B cell (primary cell): ENCODE measurements around the gene MYO1C. TPM values are rescaled to one million over a fixed set of nuclear protein-coding genes. Genes with fewer than 3 reads are reported as not detected.

Experiments
- ATAC-seq: fragments of 200-7000 bp; cut with Tn5 transposase; one replicate; pipeline ENCODE4 v1.10.0; 2021; ENCODE audit warnings: low read depth, mild to moderate bottlenecking, moderate number of reproducible peaks, moderate library complexity
- CTCF ChIA-PET: fragments of 350-600 bp; sonication (Branson Sonifier 250); formaldehyde crosslinking; loops from one replicate; lab custom pipeline; 2021; ENCODE audit warnings: antibody characterized with exemption, inconsistent platforms; lab: Charles Lee
- POLR2A ChIA-PET: fragments of 350-600 bp; sonication (Branson Sonifier 250); formaldehyde crosslinking; loops from one replicate; lab custom pipeline; 2021; ENCODE audit warnings: antibody characterized with exemption; lab: Charles Lee
- DNase-seq: peaks from one replicate; pipeline ENCODE4 v3.0.0; 2013
- H2AFZ ChIP-seq: 2 replicates; pipeline ENCODE4 v1.6.1; 2012; ENCODE audit warnings: mild to moderate bottlenecking, low read depth, low read length; ENCODE audit not compliant: insufficient read depth, poor library complexity, severe bottlenecking
- H3K27ac ChIP-seq, 2 donors: 1 replicate in 1 of 2; 2 replicates in 1 of 2; pipeline ENCODE4 v1.5.1; 2012 to 2013; ENCODE audit warnings: low read length in 2 of 2, mild to moderate bottlenecking in 2 of 2, moderate library complexity in 1 of 2
- H3K27me3 ChIP-seq, 4 experiments: fragments of 200-600 bp in 1 of 4; sonication (generic) in 1 of 4; replicated peaks in 1 of 4; 1 replicate in 2 of 4; 2 replicates in 2 of 4; pipeline versions ENCODE4 v1.6.1 to v1.7.0; 2013 to 2016; ENCODE audit warnings: low read length in 3 of 4, mild to moderate bottlenecking in 2 of 4, mixed read lengths in 1 of 4, moderate library complexity in 1 of 4; ENCODE audit not compliant: insufficient read depth in 4 of 4, control insufficient read depth in 3 of 4; ENCODE audit errors: control extremely low read depth in 1 of 4
- H3K36me3 ChIP-seq, 2 experiments: replicated peaks in 1 of 2; 1 replicate in 1 of 2; 2 replicates in 1 of 2; pipeline versions ENCODE4 v1.6.1 to v1.7.1; 2013; ENCODE audit warnings: low read length in 1 of 2; ENCODE audit not compliant: insufficient read depth in 2 of 2, control insufficient read depth in 1 of 2; ENCODE audit errors: control extremely low read depth in 1 of 2, extremely low read depth in 1 of 2
- H3K4me1 ChIP-seq, 2 donors: fragments of 200-600 bp in 1 of 2; sonication (generic) in 1 of 2; 1 replicate in 1 of 2; 2 replicates in 1 of 2; pipeline versions ENCODE4 v1.5.1 to v1.6.1; 2013 to 2017; ENCODE audit warnings: low read length in 2 of 2; ENCODE audit not compliant: control insufficient read depth in 2 of 2, insufficient read depth in 2 of 2
- H3K4me2 ChIP-seq: replicated peaks from 2 replicates; pipeline ENCODE3; 2012; ENCODE audit warnings: mild to moderate bottlenecking, low read depth, low read length; ENCODE audit not compliant: poor library complexity, severe bottlenecking
- H3K4me3 ChIP-seq, 5 experiments: fragments of 200-600 bp in 1 of 5; sonication (generic) in 1 of 5; 1 replicate in 3 of 5; 2 replicates in 2 of 5; pipeline versions ENCODE4 v1.5.1 to v1.7.0; 2011 to 2016; ENCODE audit warnings: low read length in 4 of 5, mild to moderate bottlenecking in 4 of 5, low read depth in 2 of 5, control low read depth in 1 of 5, moderate library complexity in 1 of 5; ENCODE audit not compliant: insufficient read depth in 1 of 5; ENCODE audit errors: control extremely low read depth in 1 of 5, extremely low read depth in 1 of 5
- H3K79me2 ChIP-seq: fragments of 200-600 bp; sonication (generic); one replicate; pipeline ENCODE4 v1.6.0; 2016; ENCODE audit warnings: low read length; ENCODE audit not compliant: control insufficient read depth, insufficient read depth
- H3K9ac ChIP-seq: fragments of 200-600 bp; sonication (generic); 2 replicates; pipeline ENCODE4 v1.6.1; 2017; ENCODE audit warnings: mild to moderate bottlenecking, low read length, moderate library complexity
- H3K9me3 ChIP-seq, 3 donors: one replicate each; pipeline versions ENCODE4 v1.6.1 to v1.7.1; 2013; ENCODE audit warnings: low read length in 2 of 3; ENCODE audit not compliant: control insufficient read depth in 2 of 3, insufficient read depth in 1 of 3; ENCODE audit errors: control extremely low read depth in 1 of 3
- H4K20me1 ChIP-seq: 2 replicates; pipeline ENCODE4 v1.6.0; 2012; ENCODE audit warnings: mild to moderate bottlenecking, low read length; ENCODE audit not compliant: insufficient read depth, control insufficient read depth, poor library complexity, severe bottlenecking
- H3K27ac Mint-ChIP-seq: one replicate; pipeline ENCODE4 v1.8.0; 2021; ENCODE audit warnings: mixed read lengths
- H3K27me3 Mint-ChIP-seq: one replicate; pipeline ENCODE4 v1.8.0; 2021; ENCODE audit warnings: mixed read lengths
- H3K4me1 Mint-ChIP-seq: one replicate; pipeline ENCODE4 v1.8.0; 2021; ENCODE audit warnings: mixed read lengths
- H3K4me3 Mint-ChIP-seq: one replicate; pipeline ENCODE4 v1.8.0; 2021; ENCODE audit warnings: mixed read lengths
- H3K9me3 Mint-ChIP-seq: one replicate; pipeline ENCODE4 v1.8.0; 2022; ENCODE audit warnings: mixed read lengths; ENCODE audit not compliant: insufficient read depth
- CTCF ChIP-seq: fragments of 200-600 bp; IDR thresholded peaks from one replicate; pipeline ENCODE4 v1.8.0; 2022; ENCODE audit warnings: antibody characterized with exemption, mild to moderate bottlenecking
- EZH2 ChIP-seq: IDR thresholded peaks from 2 replicates; pipeline ENCODE4 v1.6.1; 2012; ENCODE audit warnings: borderline replicate concordance, low read depth, mild to moderate bottlenecking, moderate library complexity, low read length; ENCODE audit not compliant: insufficient read depth, poor library complexity, severe bottlenecking
- WGBS: methylation state at CpG from one replicate; pipeline ENCODE4 v1.1.5; 2013; ENCODE audit warnings: missing lambda C conversion rate; ENCODE audit not compliant: insufficient coverage; 5-methylcytosine and 5-hydroxymethylcytosine counted together
- intact Hi-C: fragments of 100-400 bp; cut with micrococcal nuclease; formaldehyde crosslinking; loops from one replicate; pipeline ENCODE4 v1.10.0; 2022
- polyA plus RNA-seq: library from polyadenylated mRNA; depleted of rRNA; stranded (reverse); fragments of >200 nt; gene quantifications from 2 replicates; pipeline ENCODE4 v1.2.3, GENCODE V29; 2012
- total RNA-seq, 2 donors: library from RNA; stranded (reverse); fragments of 120-200 nt in 1 of 2; gene quantifications; 1 replicate in 1 of 2; 2 replicates in 1 of 2; pipeline versions ENCODE4 v1.2.3 to v1.2.4, GENCODE V29; 2013 to 2022

The MYO1C gene
- total and polyA plus RNA-seq, 2 donors (not counting 1 experiment from before 2014, with no cell fraction given): 54.7 to 81.7 TPM

- ChIA-PET CTCF (interaction anchor here (1.0 kb wide), 1 partner anchor 113 kb away, joined by 3 read pairs; no protein-coding TSS in a partner anchor), POLR2A (no interaction called here)
- no peak overlapping the region for H3K9ac ChIP-seq
- no peaks in the 10 kb centered on the region for H3K9me3 ChIP-seq
- H2AFZ ChIP-seq: no peak overlapping the region
- peaks cover 0 to 58% of the 10 kb centered on the region in 2 experiments for H3K36me3 ChIP-seq
- H3K27me3 Mint-ChIP-seq: no peaks in the 10 kb centered on the region
- WGBS: 95% methylated on average over 26 of the region's 26 CpGs
- H3K4me1 Mint-ChIP-seq: peaks cover 29% of the 10 kb centered on the region
- H3K79me2 ChIP-seq: peaks cover 7% of the 10 kb centered on the region
- DNase-seq: no peak
- no peaks in the 10 kb centered on the region for H3K9me3 Mint-ChIP-seq
- intact Hi-C loops: no loop called here
- H4K20me1 ChIP-seq: peaks cover 39% of the 10 kb centered on the region
- H3K27ac Mint-ChIP-seq: no peak overlapping the region
- no peak overlapping the region for H3K4me3 Mint-ChIP-seq
- ATAC-seq: no peak
- TF ChIP-seq EZH2 (no peak), CTCF (no peak)
- no peaks in the 10 kb centered on the region for H3K27me3 ChIP-seq
- H3K4me3 ChIP-seq: no peak overlapping the region
- H3K27ac ChIP-seq: no peak overlapping the region
- peaks cover 28 to 42% of the 10 kb centered on the region in 2 donors for H3K4me1 ChIP-seq
- no peak overlapping the region for H3K4me2 ChIP-seq
These were observed 14.1 kb downstream of the MYO1C start for GRCh38 chr17:1478418-1478817.

GRCh38 chr17:1475321-1475854 lies 17.1 kb downstream of the MYO1C start:
- Histone ChIP-seq H3K36me3 (peaks cover 0 to 46% of the 10 kb centered on the region in 2 experiments), H4K20me1 (peaks cover 50% of the 10 kb centered on the region), H3K4me2 (peak overlapping the region; percentile 78), H3K4me3 (no peak overlapping the region), H3K79me2 (peaks cover 17% of the 10 kb centered on the region), H3K27me3 (no peaks in the 10 kb centered on the region), H3K9me3 (no peaks in the 10 kb centered on the region), H2AFZ (no peak overlapping the region), H3K4me1 (peaks cover 36 to 63% of the 10 kb centered on the region in 2 donors), H3K27ac (peak overlapping the region in 1 of 2 donors; percentile 81), H3K9ac (no peak overlapping the region)
- Mint-ChIP-seq H3K4me1 (peaks cover 42% of the 10 kb centered on the region), H3K27me3 (no peaks in the 10 kb centered on the region), H3K9me3 (no peaks in the 10 kb centered on the region), H3K4me3 (peak overlapping the region; percentile 82), H3K27ac (peak overlapping the region; percentile 81)
- intact Hi-C loops: loop anchor here (2.0 kb wide), 1 partner anchor 15 kb away; no protein-coding TSS in a partner anchor
- CTCF ChIA-PET: interaction anchor here (0.6 to 2.8 kb wide), 6 partner anchors 9 to 110 kb away, joined by 3 to 11 read pairs (median 4); partner anchors contain the start of genes CRK and INPP5K
- DNase-seq (peak; percentile 15), ATAC-seq (no peak)
- TF ChIP-seq EZH2: no peak
- TF ChIP-seq CTCF: no peak
- POLR2A ChIA-PET: interaction anchor here (0.8 to 2.4 kb wide), 5 partner anchors 8 to 153 kb away, joined by 3 to 24 read pairs (median 10); partner anchors contain the start of gene SLC43A2
- WGBS: 90% methylated on average over 10 of the region's 15 CpGs
